GM23248 (cell line): ENCODE results near the gene PTPRN.

Experiments used
- EZH2 ChIP-seq: fragments of 200-600 bp; sonication (generic); IDR thresholded peaks from 2 replicates; pipeline ENCODE4 v1.6.1; 2018; ENCODE audit warnings: antibody characterized with exemption, mild to moderate bottlenecking; ENCODE audit not compliant: insufficient read depth, poor library complexity, severe bottlenecking
- EZH2phosphoT487 ChIP-seq: fragments of 200-600 bp; sonication (generic); IDR thresholded peaks from 2 replicates; pipeline ENCODE4 v1.6.1; 2018; ENCODE audit warnings: antibody characterized with exemption, moderate library complexity, mild to moderate bottlenecking, low read depth; ENCODE audit not compliant: insufficient read depth

DNA sequence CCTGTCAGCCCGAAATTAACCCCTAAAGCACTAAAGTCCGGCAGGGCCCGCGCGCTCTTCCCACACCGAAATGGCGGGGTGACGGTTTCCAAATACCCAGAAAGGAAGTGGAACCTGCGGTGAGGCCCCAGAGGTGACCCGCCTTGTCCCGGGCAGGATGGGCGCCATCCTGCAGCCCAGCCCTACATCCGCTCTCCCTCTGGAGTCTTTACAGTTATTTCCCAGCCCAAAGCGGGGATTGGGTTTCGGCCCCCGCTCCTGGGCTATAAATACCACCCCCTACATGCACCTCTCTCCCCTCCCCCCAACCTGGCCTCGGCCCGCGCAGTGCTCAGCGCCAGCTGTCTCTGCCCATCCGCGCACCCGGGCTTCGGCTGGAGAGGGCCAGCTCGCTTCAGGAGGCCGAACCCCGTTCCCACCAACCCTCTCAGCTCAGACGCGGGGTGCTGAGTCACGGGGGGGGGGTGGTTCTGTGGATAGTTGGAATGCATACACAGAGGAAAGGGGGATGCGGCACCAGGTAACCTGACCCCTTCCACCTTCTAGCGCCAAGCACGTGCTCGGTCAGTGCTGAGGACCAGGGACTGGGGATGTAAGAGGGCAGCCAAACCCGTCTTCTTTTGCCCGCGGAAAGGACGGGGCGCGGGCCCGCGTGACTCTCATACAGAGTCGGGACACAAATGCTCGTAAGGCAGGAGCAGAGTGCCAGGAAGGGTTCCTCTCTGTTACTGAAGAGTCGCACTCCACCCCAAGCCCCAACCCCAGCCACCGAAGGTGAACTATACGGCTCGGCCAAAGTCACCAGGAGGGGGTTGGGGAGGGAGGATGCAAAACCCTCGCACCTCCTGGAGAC lies 56.1 kb downstream of the PTPRN start, which contains the start of gene TUBA4B:
- TF ChIP-seq EZH2 (no peak), EZH2phosphoT487 (no peak)
